ENCODE measurements around the gene ATP8A1.
"Not testable (repeated sequence)": the region's sequence is repeated elsewhere in the genome, so short reads cannot be mapped to it uniquely, and the experiment has no call there.

The ATP8A1 gene

DNA sequence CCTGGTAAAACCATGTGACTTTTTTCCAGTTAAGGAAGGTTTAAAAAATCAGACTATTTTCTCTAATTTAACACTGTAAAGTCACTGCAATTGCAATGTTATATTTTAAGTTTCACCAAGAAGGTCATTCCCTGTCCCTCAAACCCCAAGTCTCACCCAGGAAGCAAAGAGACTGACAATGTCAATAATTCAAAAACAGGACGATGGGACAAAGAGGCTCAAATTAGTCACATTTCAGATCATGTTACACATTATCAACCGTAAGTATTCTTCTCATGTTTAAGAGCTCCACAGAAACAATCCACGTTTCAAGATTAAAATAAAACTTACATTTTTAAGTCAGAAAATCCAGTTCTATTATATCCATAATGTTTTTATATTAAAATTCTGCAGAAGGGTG lies 246.5 kb downstream of the ATP8A1 start:
- DNase-seq (ENCODE audit: low read depth in 2 of 2) = no peak

- no peak for DNase-seq (ENCODE audit: low read depth in 2 of 2)
These were observed 252.9 kb downstream of the ATP8A1 start for GRCh38 chr4:42404001-42404400.

GRCh38 chr4:42401171-42401570 lies 255.7 kb downstream of the ATP8A1 start:
- no peak for DNase-seq (ENCODE audit: low read depth in 2 of 2)

DNA sequence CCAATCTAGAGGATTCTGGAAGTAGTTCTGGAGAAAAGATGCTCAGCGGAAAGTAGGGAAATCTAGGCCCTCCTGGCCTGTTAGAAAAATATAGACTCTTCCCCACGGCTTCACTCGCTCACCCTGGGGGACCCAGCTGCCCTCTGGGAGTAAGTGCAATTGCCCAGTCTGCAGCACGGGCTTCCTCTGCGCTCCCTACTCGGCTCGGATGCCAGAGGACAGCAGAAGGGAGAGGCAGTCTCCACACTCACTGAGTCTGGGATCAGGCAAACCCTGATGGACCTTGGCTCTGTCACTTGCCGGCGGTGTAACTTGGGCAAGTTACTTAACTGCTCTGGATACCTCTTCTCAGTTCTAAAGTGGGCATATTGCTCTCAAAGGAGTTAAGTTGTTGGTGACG lies 257.5 kb downstream of the ATP8A1 start:
- DNase-seq (ENCODE audit: low read depth in 2 of 2) = no peak

GRCh38 chr4:42398871-42399331 lies 258.0 kb downstream of the ATP8A1 start:
- DNase-seq (ENCODE audit: low read depth in 2 of 2) = no peak

- DNase-seq (ENCODE audit: low read depth in 2 of 2) = no peak
These were observed 258.6 kb downstream of the ATP8A1 start for GRCh38 chr4:42398171-42398870.

DNA sequence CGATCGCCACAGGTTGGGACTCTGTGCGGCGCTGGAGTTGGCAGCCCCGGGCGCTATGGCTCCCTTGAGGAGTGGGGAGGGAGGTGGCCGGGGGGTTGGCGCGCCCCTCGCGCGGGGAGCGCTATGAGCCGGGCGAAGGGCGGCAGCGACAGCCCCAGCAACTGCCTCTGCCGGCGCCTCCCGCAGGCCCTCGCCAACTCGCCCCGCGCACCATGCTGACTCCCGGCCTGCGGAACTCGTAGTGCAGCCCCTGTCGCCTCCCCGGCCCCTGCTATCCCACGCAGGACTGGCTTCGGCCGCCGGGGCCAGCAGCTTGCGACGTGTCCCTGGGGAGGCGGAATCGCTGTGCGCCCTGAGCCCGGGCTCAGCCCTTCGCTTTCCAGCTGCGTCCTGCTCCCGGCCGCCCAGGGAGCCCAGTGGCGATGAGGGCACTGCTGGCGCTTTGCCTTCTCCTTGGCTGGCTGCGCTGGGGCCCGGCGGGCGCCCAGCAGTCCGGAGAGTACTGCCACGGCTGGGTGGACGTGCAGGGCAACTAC lies 259.2 kb downstream of the ATP8A1 start:
- no peak for DNase-seq (ENCODE audit: low read depth in 2 of 2)

- DNase-seq (ENCODE audit: low read depth in 2 of 2) = no peak
These were observed 259.9 kb downstream of the ATP8A1 start, which contains the start of gene SHISA3 for GRCh38 chr4:42396752-42397634. TSS of gene SHISA3 (plus strand) at chr4:42397488. CDS start at chr4:42398057, 569 bp downstream.

DNA sequence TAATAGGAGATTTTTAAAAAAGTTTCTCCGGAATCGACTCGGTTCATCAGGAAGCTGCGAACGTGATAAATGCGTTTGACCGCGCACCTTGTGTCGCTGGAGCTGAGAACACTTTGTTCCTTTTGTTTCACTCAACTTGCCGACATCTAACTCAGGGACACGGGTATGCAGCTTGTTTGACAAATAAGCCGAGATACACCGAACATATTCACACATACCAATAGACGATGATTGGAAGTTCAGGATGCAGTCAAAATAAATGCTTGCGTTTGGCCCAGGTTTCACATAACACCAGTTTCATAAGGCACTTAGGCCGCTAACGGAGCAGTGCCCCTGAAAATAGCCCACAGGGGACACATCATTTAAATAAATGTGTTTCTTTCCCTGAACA lies 260.5 kb downstream of the ATP8A1 start:
- DNase-seq (ENCODE audit: low read depth in 2 of 2) = no peak

GRCh38 chr4:42395595-42395994 lies 261.3 kb downstream of the ATP8A1 start:
- no peak for DNase-seq (ENCODE audit: low read depth in 2 of 2)

- DNase-seq (ENCODE audit: low read depth in 2 of 2) = no peak
These were observed 264.5 kb downstream of the ATP8A1 start for GRCh38 chr4:42392436-42392835.

DNA sequence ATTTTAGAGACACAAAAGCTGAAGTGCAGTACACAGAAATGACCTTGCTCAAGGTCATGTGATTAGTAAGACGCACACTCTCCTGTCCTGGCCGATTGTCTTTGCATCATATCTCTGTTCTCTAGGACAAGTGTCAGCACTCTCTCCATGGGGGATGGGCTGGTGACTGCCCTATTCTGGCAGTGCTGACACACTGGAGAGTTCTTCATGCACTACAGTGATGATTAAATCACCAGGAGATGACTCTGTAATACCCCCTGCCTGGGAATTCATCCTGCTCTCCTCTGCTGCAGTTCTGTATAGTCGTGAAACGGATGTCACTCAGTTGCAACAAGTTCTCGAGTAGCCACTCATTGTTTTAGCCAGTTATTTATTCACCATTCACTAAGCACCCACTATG lies 264.9 kb downstream of the ATP8A1 start:
- DNase-seq (ENCODE audit: low read depth in 2 of 2) = no peak

DNA sequence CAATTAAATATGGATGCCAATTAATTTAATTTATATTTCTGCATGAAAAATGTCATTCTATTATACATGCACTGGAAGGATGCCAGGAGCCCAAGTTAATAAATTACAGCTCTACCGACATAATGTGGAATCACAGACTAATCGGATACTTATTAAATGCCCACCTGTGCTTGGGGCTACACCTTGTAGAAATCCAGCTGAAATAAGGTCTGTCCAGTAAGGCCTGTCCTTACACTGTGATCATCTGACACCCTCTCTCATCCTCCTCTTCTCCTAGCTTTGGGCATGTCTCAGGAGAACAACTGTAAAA lies 265.6 kb downstream of the ATP8A1 start:
- no peak for DNase-seq (ENCODE audit: low read depth in 2 of 2)

DNA sequence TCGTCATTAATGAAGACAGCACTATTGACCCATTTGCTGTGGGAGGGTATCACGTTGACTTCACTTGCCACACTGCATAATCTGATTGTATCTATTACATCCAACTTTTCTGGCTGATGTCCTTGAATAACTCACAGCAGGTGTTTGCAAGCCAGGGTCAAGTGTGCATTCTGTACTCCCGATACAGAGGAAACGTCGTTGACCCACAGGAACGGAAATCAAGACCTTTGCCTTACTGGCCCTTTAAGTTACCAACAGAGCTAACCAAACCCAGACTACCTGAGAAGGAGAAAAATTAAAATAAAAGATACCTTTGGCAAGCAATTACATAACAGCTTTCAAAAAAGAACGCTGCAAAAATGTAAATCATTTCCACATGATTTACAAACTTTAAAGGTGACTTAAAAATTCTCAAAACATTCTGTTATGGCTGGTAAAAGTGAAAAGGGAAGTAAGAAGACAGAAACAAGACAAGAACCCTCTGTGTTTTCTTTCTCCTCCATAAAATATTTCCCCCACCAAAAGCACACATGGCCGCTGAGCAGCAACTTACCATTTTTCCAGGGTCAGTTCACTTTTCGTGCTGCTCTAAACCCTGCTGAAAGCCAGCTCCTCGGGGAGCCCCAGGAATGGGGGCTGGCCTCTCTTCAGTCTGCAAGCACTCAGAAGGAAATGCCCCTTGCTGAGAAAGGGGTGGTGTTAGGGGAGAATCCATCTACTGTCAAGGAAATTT lies 266.1 kb downstream of the ATP8A1 start:
- no peak for DNase-seq (ENCODE audit: low read depth in 2 of 2)

DNA sequence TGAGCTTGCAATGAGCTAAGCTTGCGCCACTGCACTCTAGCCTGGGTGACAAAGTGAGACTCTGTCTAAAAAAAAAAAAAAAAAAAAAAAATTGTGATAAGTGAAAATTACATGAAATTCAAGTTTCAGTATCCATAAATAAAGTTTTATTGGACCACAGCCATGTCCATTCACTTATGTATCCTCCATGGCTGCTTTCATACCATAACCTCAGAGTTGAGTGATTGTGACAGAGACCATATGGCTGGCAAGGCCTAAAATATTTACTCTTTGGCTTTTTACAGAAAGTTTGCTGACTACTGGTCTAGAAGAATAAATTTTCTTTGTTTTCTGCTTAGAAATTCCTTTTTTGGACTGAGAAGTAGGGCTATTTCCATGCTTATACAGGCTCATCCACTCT lies 271.4 kb downstream of the ATP8A1 start:
- no peak for DNase-seq (ENCODE audit: low read depth in 2 of 2)

GRCh38 chr4:42381666-42382065 lies 275.2 kb downstream of the ATP8A1 start:
- no peak for DNase-seq (ENCODE audit: low read depth in 2 of 2)

- no peak for DNase-seq (ENCODE audit: low read depth in 2 of 2)
These were observed 279.4 kb downstream of the ATP8A1 start for GRCh38 chr4:42377497-42377896.

DNA sequence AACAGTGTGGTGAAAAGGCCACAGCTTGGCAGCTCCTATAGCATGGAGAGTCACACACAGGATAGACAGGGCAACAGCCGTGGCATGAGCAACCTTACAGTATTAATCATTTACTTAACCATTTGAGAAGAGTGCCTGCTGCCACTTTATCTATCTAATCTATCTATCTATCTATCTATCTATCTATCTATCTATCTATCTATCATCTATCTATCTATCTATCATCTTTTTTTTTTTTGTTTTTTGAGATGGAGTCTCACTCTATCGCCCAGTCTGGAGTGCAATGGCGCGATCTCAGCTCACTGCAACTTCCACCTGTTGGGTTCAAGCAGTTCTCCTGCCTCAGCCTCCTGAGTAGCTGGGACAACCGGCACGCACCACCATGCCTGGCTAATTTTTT lies 284.6 kb downstream of the ATP8A1 start:
- not testable (repeated sequence) for DNase-seq (ENCODE audit: low read depth in 2 of 2)

GRCh38 chr4:42371305-42372252 lies 285.3 kb downstream of the ATP8A1 start:
- no peak for DNase-seq (ENCODE audit: low read depth in 2 of 2)

DNA sequence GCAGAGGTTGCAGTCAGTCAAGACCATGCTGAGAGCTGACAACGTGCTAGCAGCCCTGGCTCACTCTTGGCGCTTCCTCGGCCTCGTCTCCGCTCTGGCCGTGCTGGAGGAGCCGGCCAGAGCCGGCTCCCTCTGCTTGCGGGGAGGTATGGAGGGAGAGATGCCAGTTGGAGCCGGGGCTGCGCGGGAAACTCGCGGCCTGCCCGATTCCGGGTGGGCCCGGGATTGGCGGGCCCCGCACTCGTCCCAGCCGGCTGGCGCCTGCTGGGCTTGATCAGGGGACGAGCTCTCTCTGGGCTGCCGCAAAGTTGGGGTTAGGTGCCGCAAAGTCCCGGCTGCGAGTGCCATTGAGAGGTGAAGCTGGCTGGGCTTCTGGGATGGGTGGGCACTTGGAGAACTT lies 287.4 kb downstream of the ATP8A1 start:
- DNase-seq (ENCODE audit: low read depth in 2 of 2) = no peak

GRCh38 chr4:42366959-42367358 lies 289.9 kb downstream of the ATP8A1 start:
- DNase-seq (ENCODE audit: low read depth in 2 of 2) = no peak
